Measurements from ENCODE around the gene PIAS1. TPM values are rescaled to one million over a fixed set of nuclear protein-coding genes. Genes with fewer than 3 reads are reported as not detected.

PIAS1 gene
- total RNA-seq, 1 experiment from 2014 or later, result 29.7 TPM

- no peak for TF ChIP-seq ZNF416 (CRISPR knock-in tag; IDR thresholded peaks at IDR 0.05)
- TF ChIP-seq TEAD4 (CRISPR knock-in tag; IDR thresholded peaks at IDR 0.05), result no peak
- TF ChIP-seq ZNF263 (CRISPR knock-in tag; IDR thresholded peaks at IDR 0.05; ENCODE audit: low read depth), result no peak
- TF ChIP-seq GTF2I (CRISPR knock-in tag; conservative IDR thresholded peaks at IDR 0.05), result no peak
- no peak for TF ChIP-seq FOXK1 (CRISPR knock-in tag; IDR thresholded peaks at IDR 0.05)
- TF ChIP-seq ZNF512 (CRISPR knock-in tag; IDR thresholded peaks at IDR 0.05; ENCODE audit: borderline replicate concordance), result no peak
- no peak for TF ChIP-seq JAZF1 (CRISPR knock-in tag; IDR thresholded peaks at IDR 0.05)
- no peak for TF ChIP-seq ERG (CRISPR knock-in tag; IDR thresholded peaks at IDR 0.05)
- TF ChIP-seq ATF2 (CRISPR knock-in tag; IDR thresholded peaks at IDR 0.05; ENCODE audit: borderline replicate concordance, low read depth), result no peak
- TF ChIP-seq PRDM15 (CRISPR knock-in tag; IDR thresholded peaks at IDR 0.05), result no peak
- no peak for TF ChIP-seq MYBL2 (CRISPR knock-in tag; IDR thresholded peaks at IDR 0.05)
- no peak for TF ChIP-seq FOXP1 (CRISPR knock-in tag; IDR thresholded peaks at IDR 0.05; ENCODE audit: borderline replicate concordance)
- TF ChIP-seq USF2 (CRISPR knock-in tag; IDR thresholded peaks at IDR 0.05), result no peak
Observed at GRCh38 chr15:68019814-68020525, 34.1 kb upstream of the PIAS1 start (continued).

GRCh38 chr15:68020685-68021084 is 33.4 kb upstream of the PIAS1 start:
- Mint-ChIP-seq H3K27me3 (ENCODE audit: low read depth) (peaks cover 3% of the 10 kb centered on the region; the same call in 1 of the 2 replicates), H3K9me3 (no peaks in the 10 kb centered on the region), H3K27ac (no peak overlapping the region), H3K4me3 (no peak overlapping the region), H3K36me3 (no peaks in the 10 kb centered on the region), H3K4me1 (0 out of 2 replicates have a peak, but pooled peaks cover 3% of the 10 kb centered on the region)
- DNase-seq (ENCODE audit: low spot score) (no peak), ATAC-seq (no peak)
- ChIA-PET POLR2A (no interaction called here), CTCF (no interaction called here)
- TF ChIP-seq KAT7 (CRISPR knock-in tag; IDR thresholded peaks at IDR 0.05; ENCODE audit: borderline replicate concordance) (no peak), ZNF532 (CRISPR knock-in tag; IDR thresholded peaks at IDR 0.05; ENCODE audit: borderline replicate concordance) (no peak), TEAD4 (CRISPR knock-in tag; IDR thresholded peaks at IDR 0.05) (no peak), E2F4 (CRISPR knock-in tag; IDR thresholded peaks at IDR 0.05; ENCODE audit: borderline replicate concordance, low read depth) (no peak), MXD4 (CRISPR knock-in tag; IDR thresholded peaks at IDR 0.05; ENCODE audit: borderline replicate concordance) (no peak), CREB1 (CRISPR knock-in tag; IDR thresholded peaks at IDR 0.05) (no peak), IRF2 (CRISPR knock-in tag; IDR thresholded peaks at IDR 0.05; ENCODE audit: borderline replicate concordance, low read depth) (no peak), CDX4 (CRISPR knock-in tag; IDR thresholded peaks at IDR 0.05; ENCODE audit: borderline replicate concordance) (no peak)

Measured in WTC11 (cell line).